HepG2 (cell line): ENCODE data around the gene ABCC9. TPM values are rescaled to one million over a fixed set of nuclear protein-coding genes. Genes with fewer than 3 reads are reported as not detected.
A peak's percentile ranks its signal among the peaks of the same experiment; 100 is the strongest.

Source experiments
- ATAC-seq: fragments of 200-7000 bp; cut with Tn5 transposase; 3 replicates; pipeline ENCODE4 v1.9.1; 2020; ENCODE audit warnings: mild to moderate bottlenecking, moderate library complexity
- BruUV-seq: library from RNA; stranded (reverse); fragments of 400-500 nt; replicated peaks from 2 replicates; lab custom pipeline; 2021; lab: Mats Ljungman, UMichigan
- CTCF ChIA-PET: fragments of 300-600 bp; formaldehyde crosslinking; extraction: SDS; loops from one replicate; lab custom pipeline; 2021; ENCODE audit warnings: low total read pairs, inconsistent platforms, low intra/inter-chr PET ratio; lab: Yijun Ruan, JAX
- POLR2A ChIA-PET: fragments of 350-600 bp; sonication (Branson Sonifier 250); formaldehyde crosslinking; loops from one replicate; lab custom pipeline; 2020; ENCODE audit warnings: antibody characterized with exemption, inconsistent platforms; lab: Yijun Ruan, JAX
- DNase-seq: peaks from one replicate; pipeline ENCODE4 v3.0.0-alpha.2; 2015; ENCODE audit warnings: low spot score
- FAIRE-seq: peaks from 3 replicates; lab custom pipeline; 2011; peaks lifted over from hg19 to GRCh38; lab: Jason Lieb, UNC
- H2AFZ ChIP-seq: one replicate; pipeline ENCODE4 v1.6.1; 2011; ENCODE audit warnings: low read length, inconsistent platforms
- H3K27ac ChIP-seq: fragments of 300-600 bp; 3 replicates; pipeline ENCODE4 v1.8.0; 2011; ENCODE audit warnings: mixed run types, mild to moderate bottlenecking, mixed read lengths, low read length, inconsistent platforms; ENCODE audit not compliant: insufficient read depth; ENCODE audit errors: extremely low read length
- H3K27me3 ChIP-seq, 2 experiments: fragments of 200-600 bp in 1 of 2; 2 replicates in 1 of 2; 3 replicates in 1 of 2; pipeline versions ENCODE4 v1.6.0 to v1.8.0; 2011; ENCODE audit warnings: low read length in 2 of 2, mild to moderate bottlenecking in 2 of 2, moderate library complexity in 2 of 2, inconsistent platforms in 1 of 2; ENCODE audit not compliant: insufficient read depth in 2 of 2, control insufficient read depth in 1 of 2
- H3K36me3 ChIP-seq, 2 experiments: fragments of 200-600 bp in 1 of 2; replicated peaks in 1 of 2; 2 replicates in 1 of 2; 3 replicates in 1 of 2; pipeline versions ENCODE4 v1.5.1 to v1.8.0; 2011; ENCODE audit warnings: low read length in 2 of 2, inconsistent platforms in 1 of 2; ENCODE audit not compliant: insufficient read depth in 2 of 2, control insufficient read depth in 1 of 2
- H3K4me1 ChIP-seq: 2 replicates; pipeline ENCODE4 v1.5.1; 2012; ENCODE audit warnings: low read length, inconsistent platforms; ENCODE audit not compliant: insufficient read depth
- H3K4me2 ChIP-seq: 2 replicates; pipeline ENCODE4 v1.6.0; 2011; ENCODE audit warnings: low read depth, low read length, inconsistent platforms
- H3K4me3 ChIP-seq, 3 experiments: fragments of 200-600 bp in 1 of 3; sonication (generic), shearing (Covaris generic) in 1 of 3; replicated peaks in 1 of 3; 2 replicates each; pipeline ENCODE4 v1.5.1; 2011 to 2016; ENCODE audit warnings: low read length in 3 of 3, inconsistent platforms in 2 of 3, low read depth in 2 of 3, mild to moderate bottlenecking in 2 of 3, control low read depth in 1 of 3, mixed read lengths in 1 of 3; ENCODE audit not compliant: insufficient read depth in 1 of 3
- H3K79me2 ChIP-seq: one replicate; pipeline ENCODE4 v1.6.1; 2011; ENCODE audit warnings: low read length, inconsistent platforms; ENCODE audit not compliant: insufficient read depth
- H3K9ac ChIP-seq: 2 replicates; pipeline ENCODE4 v1.6.0; 2011; ENCODE audit warnings: mild to moderate bottlenecking, low read depth, low read length, inconsistent platforms; ENCODE audit not compliant: insufficient read depth
- H3K9me3 ChIP-seq: 2 replicates; pipeline ENCODE4 v1.5.1; 2012; ENCODE audit warnings: mild to moderate bottlenecking, low read length
- H4K20me1 ChIP-seq: 2 replicates; pipeline ENCODE4 v1.6.0; 2011; ENCODE audit warnings: inconsistent platforms, mild to moderate bottlenecking, low read length, moderate library complexity; ENCODE audit not compliant: insufficient read depth
- CBFB ChIP-seq: sonication (generic); formaldehyde crosslinking; IDR thresholded peaks from 2 replicates; pipeline ENCODE4 v1.4.0; 2020; ENCODE audit warnings: missing genetic modification reagents
- CREB1 ChIP-seq, 2 experiments: fragments of 450-650 bp in 1 of 2; IDR thresholded peaks; 2 replicates each; pipeline ENCODE4 v1.6.1; 2016 to 2017; ENCODE audit warnings: control low read depth in 1 of 2, mild to moderate bottlenecking in 1 of 2, missing compliant biosample characterization in 1 of 2, missing genetic modification characterization in 1 of 2
- FOXO1 ChIP-seq: sonication (generic); formaldehyde crosslinking; IDR thresholded peaks from 2 replicates; pipeline ENCODE4 v1.4.0; 2020; ENCODE audit warnings: missing genetic modification reagents
- HNF4G ChIP-seq, 2 experiments: sonication (generic) in 1 of 2; formaldehyde crosslinking in 1 of 2; IDR thresholded peaks; 2 replicates each; pipeline versions ENCODE4 v1.4.0 to v1.6.1; 2011 to 2020; ENCODE audit warnings: borderline replicate concordance in 2 of 2, low read depth in 2 of 2, mild to moderate bottlenecking in 2 of 2, low read length in 1 of 2, missing genetic modification reagents in 1 of 2, moderate library complexity in 1 of 2
- MBD4 ChIP-seq: IDR thresholded peaks from 2 replicates; pipeline ENCODE4 v1.6.1; 2012; ENCODE audit warnings: low read length, inconsistent platforms, borderline replicate concordance
- NKX3-1 ChIP-seq: sonication (generic); formaldehyde crosslinking; IDR thresholded peaks from 2 replicates; pipeline ENCODE4 v1.5.0; 2020; ENCODE audit warnings: missing genetic modification reagents
- PHF20 ChIP-seq: sonication (generic); formaldehyde crosslinking; IDR thresholded peaks from 2 replicates; pipeline ENCODE4 v1.5.0; 2020; ENCODE audit warnings: mild to moderate bottlenecking, missing genetic modification reagents
- REXO4 ChIP-seq: sonication (generic); formaldehyde crosslinking; IDR thresholded peaks from 2 replicates; pipeline ENCODE4 v1.8.0; 2022; ENCODE audit warnings: missing genetic modification reagents, mild to moderate bottlenecking, borderline replicate concordance
- TAF1 ChIP-seq: sonication (generic); formaldehyde crosslinking; IDR thresholded peaks from 2 replicates; pipeline ENCODE4 v1.4.0; 2020; ENCODE audit warnings: missing genetic modification reagents
- TAF15 ChIP-seq: fragments of 200-400 bp; formaldehyde crosslinking; IDR thresholded peaks from one replicate; pipeline ENCODE4 v1.6.1; 2018; ENCODE audit warnings: mild to moderate bottlenecking, low read depth, low read length; ENCODE audit not compliant: poor library complexity, severe bottlenecking
- XRCC5 ChIP-seq: fragments of 200-400 bp; formaldehyde crosslinking; optimal IDR thresholded peaks from 2 replicates; pipeline ENCODE3; 2017; ENCODE audit warnings: mild to moderate bottlenecking, low read length
- ZNF251 ChIP-seq: sonication (generic); formaldehyde crosslinking; IDR thresholded peaks from 2 replicates; pipeline ENCODE4 v1.9.0; 2021; ENCODE audit warnings: mild to moderate bottlenecking, missing genetic modification reagents
- ZNF3 ChIP-seq: IDR thresholded peaks from 2 replicates; pipeline ENCODE4 v1.7.0; 2017; ENCODE audit warnings: inconsistent platforms
- ZNF652 ChIP-seq: IDR thresholded peaks from 2 replicates; pipeline ENCODE4 v1.6.1; 2016; ENCODE audit warnings: low read depth, borderline replicate concordance
- ZNF672 ChIP-seq: sonication (generic); formaldehyde crosslinking; IDR thresholded peaks from 2 replicates; pipeline ENCODE4 v1.8.1; 2022; ENCODE audit warnings: missing genetic modification reagents
- ZNF839 ChIP-seq: sonication (generic); formaldehyde crosslinking; IDR thresholded peaks from 2 replicates; pipeline ENCODE4 v1.4.0; 2020; ENCODE audit warnings: missing genetic modification reagents, mild to moderate bottlenecking, borderline replicate concordance
- WGBS: methylation state at CpG from one replicate; pipeline ENCODE4 v1.1.6; 2017; ENCODE audit warnings: low lambda C conversion rate; 5-methylcytosine and 5-hydroxymethylcytosine counted together
- in situ Hi-C: cut with HindIII; loops from 2 replicates; pipeline ENCODE4 v1.10.0; 2017; ENCODE audit warnings: low pct_unique_long_range_greater_than_20kb; ENCODE audit not compliant: extremely low pct_ligation_motif_present
- intact Hi-C: fragments of 100-400 bp; cut with micrococcal nuclease; formaldehyde crosslinking; loops from one replicate; pipeline ENCODE4 v1.10.0; 2022; ENCODE audit not compliant: unreplicated experiment
- polyA plus RNA-seq, 8 experiments: library from polyadenylated mRNA; depleted of rRNA in 3 of 8; stranded (reverse) in 7 of 8; unstranded in 1 of 8; fragments of >200 nt; fragmentation: Illumina TruSeq in 4 of 8; extraction: Trizol in 4 of 8; gene quantifications; 2 replicates each; pipeline versions ENCODE4 v1.2.1 to v1.2.3, GENCODE V29; 2011 to 2016; ENCODE audit warnings: low read depth in 4 of 8, missing spikeins in 1 of 8, mixed read lengths in 1 of 8; ENCODE audit not compliant: insufficient read depth in 1 of 8
- total RNA-seq, 5 experiments: library from RNA; depleted of rRNA; stranded (reverse); fragments of >200 nt; fragmentation: Illumina TruSeq; extraction: Trizol; gene quantifications; 2 replicates each; pipeline ENCODE4 v1.2.3, GENCODE V29; 2016; ENCODE audit warnings: low read depth in 1 of 5
- TF ChIP-seq, protein P1 (sequence below): sonication (generic); formaldehyde crosslinking; IDR thresholded peaks from 2 replicates; pipeline ENCODE4 v1.4.0; 2020; ENCODE audit warnings: missing genetic modification reagents
- TF ChIP-seq, protein P2 (sequence below): IDR thresholded peaks from 2 replicates; pipeline ENCODE4 v1.6.1; 2016; ENCODE audit warnings: low read depth, control low read depth

The ABCC9 gene
- total and polyA plus RNA-seq, 2 of the 13 experiments (the other 11 are each of a cell fraction or from before 2014, with no cell fraction given), result not detected

DNA sequence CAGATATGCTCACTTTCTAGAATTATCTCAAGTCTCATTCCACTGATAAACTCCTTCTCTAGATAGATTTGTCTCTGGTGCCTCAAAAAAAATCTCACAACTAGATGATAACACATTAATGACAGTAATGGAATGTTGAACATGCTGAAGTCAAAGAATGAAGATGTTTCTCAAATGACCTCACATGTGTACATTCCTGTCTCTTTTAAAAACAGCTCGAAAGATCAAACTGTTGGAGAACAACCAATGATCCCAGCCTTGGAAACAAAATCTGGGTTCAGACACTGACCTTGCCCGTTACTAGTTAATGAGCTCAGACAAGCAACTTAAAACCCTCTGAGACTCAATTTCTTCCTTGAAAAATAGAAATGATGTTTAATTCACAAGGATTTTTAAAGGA, 122.0 kb downstream of the ABCC9 start (continued):
- TF ChIP-seq FOXO1 (CRISPR knock-in tag) (no peak), NKX3-1 (no peak), MBD4 (no peak), ZNF672 (CRISPR knock-in tag) (no peak), ZNF839 (no peak), ZNF652 (CRISPR knock-in tag) (0 out of 2 replicates have a peak, but pooled peaks have one; percentile 16), ZNF3 (CRISPR knock-in tag) (no peak), CBFB (CRISPR knock-in tag) (no peak)
- TF ChIP-seq, protein P1, sequence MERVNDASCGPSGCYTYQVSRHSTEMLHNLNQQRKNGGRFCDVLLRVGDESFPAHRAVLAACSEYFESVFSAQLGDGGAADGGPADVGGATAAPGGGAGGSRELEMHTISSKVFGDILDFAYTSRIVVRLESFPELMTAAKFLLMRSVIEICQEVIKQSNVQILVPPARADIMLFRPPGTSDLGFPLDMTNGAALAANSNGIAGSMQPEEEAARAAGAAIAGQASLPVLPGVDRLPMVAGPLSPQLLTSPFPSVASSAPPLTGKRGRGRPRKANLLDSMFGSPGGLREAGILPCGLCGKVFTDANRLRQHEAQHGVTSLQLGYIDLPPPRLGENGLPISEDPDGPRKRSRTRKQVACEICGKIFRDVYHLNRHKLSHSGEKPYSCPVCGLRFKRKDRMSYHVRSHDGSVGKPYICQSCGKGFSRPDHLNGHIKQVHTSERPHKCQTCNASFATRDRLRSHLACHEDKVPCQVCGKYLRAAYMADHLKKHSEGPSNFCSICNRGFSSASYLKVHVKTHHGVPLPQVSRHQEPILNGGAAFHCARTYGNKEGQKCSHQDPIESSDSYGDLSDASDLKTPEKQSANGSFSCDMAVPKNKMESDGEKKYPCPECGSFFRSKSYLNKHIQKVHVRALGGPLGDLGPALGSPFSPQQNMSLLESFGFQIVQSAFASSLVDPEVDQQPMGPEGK (CRISPR knock-in tag), result no peak

DNA sequence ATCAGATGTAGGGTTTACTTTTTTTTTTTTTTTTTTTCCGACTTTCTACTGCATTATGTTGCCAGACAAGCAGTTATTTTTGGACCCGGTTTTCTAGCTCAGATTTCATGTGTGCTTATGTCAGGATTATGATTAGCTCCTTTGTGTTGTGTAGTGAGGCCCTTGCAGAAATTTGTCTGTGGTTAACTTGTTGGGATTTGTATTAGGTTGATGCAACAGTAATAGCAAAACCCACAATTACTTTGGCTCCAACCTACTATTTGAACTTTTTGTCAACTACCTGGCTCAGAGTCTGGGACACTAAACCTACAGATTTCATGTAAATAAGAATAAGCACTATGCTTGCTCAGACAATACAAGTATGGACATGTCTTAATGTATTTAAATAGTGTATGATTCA, 122.6 kb downstream of the ABCC9 start:
- ChIA-PET CTCF (no interaction called here), POLR2A (no interaction called here)
- Histone ChIP-seq H3K27me3 (no peaks in the 10 kb centered on the region), H3K4me2 (no peak overlapping the region), H3K36me3 (no peaks in the 10 kb centered on the region), H2AFZ (no peak overlapping the region), H3K27ac (no peak overlapping the region), H4K20me1 (no peaks in the 10 kb centered on the region), H3K4me3 (no peak overlapping the region), H3K79me2 (no peaks in the 10 kb centered on the region), H3K9ac (no peak overlapping the region), H3K9me3 (no peaks in the 10 kb centered on the region; the same call in 1 of the 2 replicates), H3K4me1 (0 out of 2 replicates have a peak, but pooled peaks cover 13% of the 10 kb centered on the region)
- intact Hi-C loops (no loop called here), in situ Hi-C loops (no loop called here)
- FAIRE-seq, result no peak
- BruUV-seq, result no TSS peak
- ATAC-seq, result no peak
- 20% methylated on average over 2 of the region's 2 CpGs for WGBS
- no peak for DNase-seq
- TF ChIP-seq REXO4 (CRISPR knock-in tag) (no peak), TAF15 (no peak), CREB1 (IDR thresholded peaks at IDR 0.05) (no peak), CREB1 (CRISPR knock-in tag; IDR thresholded peaks at IDR 0.05) (no peak), TAF1 (CRISPR knock-in tag) (no peak), HNF4G (IDR thresholded peaks at IDR 0.05; ENCODE audit: borderline replicate concordance, low read depth, low read length) (no peak), HNF4G (CRISPR knock-in tag; IDR thresholded peaks at IDR 0.05; ENCODE audit: borderline replicate concordance, low read depth) (no peak), ZNF251 (CRISPR knock-in tag) (no peak), XRCC5 (no peak), PHF20 (CRISPR knock-in tag) (no peak)
- TF ChIP-seq, protein P2, sequence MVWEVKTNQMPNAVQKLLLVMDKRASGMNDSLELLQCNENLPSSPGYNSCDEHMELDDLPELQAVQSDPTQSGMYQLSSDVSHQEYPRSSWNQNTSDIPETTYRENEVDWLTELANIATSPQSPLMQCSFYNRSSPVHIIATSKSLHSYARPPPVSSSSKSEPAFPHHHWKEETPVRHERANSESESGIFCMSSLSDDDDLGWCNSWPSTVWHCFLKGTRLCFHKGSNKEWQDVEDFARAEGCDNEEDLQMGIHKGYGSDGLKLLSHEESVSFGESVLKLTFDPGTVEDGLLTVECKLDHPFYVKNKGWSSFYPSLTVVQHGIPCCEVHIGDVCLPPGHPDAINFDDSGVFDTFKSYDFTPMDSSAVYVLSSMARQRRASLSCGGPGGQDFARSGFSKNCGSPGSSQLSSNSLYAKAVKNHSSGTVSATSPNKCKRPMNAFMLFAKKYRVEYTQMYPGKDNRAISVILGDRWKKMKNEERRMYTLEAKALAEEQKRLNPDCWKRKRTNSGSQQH (CRISPR knock-in tag), result no peak
